ENCODE data around the gene OTOF.
A peak's percentile ranks its signal among the peaks of the same experiment; 100 is the strongest.

DNA sequence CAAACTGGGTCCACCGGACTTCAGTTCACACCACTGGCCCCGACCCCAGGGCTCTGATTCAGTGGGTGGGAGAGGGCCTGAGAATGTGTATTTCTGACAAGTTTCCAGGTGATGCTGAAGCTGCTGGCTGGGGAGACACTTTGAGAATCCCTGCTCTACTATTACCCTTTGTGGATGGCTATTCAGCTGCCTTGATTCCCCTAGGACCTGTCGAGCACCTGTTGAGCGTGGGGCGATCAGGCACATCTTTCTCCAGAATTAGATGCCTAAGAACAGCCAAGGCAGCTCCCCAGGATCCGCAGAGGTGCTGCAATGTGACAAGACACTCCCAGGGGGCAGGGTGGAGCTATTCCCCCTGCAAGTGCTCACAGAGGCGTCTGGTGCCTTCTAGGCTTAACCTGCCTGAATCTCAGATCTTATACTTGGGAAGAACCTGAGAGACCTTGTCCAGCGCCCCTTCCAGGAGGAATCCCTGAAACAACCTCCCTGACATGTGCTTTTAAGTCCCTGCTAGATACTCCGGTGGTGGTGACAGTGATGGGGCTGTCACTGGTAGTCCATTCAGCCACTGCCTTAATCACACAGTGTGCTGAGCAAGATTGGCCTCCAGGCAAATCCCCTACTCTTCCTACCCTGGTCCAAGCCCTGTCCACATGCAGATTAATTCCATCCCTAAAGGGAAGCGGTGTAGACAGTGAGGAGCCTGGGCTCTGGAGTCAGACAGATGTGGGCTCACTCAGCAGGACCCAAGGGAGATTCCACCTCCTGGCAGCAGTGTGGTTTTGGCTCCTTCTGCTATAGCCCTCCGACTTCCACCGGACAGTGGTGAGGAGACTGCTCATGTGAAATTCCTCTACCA is 43.4 kb upstream of the OTOF start:
- TF ChIP-seq, protein P1, sequence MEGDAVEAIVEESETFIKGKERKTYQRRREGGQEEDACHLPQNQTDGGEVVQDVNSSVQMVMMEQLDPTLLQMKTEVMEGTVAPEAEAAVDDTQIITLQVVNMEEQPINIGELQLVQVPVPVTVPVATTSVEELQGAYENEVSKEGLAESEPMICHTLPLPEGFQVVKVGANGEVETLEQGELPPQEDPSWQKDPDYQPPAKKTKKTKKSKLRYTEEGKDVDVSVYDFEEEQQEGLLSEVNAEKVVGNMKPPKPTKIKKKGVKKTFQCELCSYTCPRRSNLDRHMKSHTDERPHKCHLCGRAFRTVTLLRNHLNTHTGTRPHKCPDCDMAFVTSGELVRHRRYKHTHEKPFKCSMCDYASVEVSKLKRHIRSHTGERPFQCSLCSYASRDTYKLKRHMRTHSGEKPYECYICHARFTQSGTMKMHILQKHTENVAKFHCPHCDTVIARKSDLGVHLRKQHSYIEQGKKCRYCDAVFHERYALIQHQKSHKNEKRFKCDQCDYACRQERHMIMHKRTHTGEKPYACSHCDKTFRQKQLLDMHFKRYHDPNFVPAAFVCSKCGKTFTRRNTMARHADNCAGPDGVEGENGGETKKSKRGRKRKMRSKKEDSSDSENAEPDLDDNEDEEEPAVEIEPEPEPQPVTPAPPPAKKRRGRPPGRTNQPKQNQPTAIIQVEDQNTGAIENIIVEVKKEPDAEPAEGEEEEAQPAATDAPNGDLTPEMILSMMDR (conservative IDR thresholded peaks at IDR 0.05; ENCODE audit: low read depth, low read length): peak; percentile 47
- TF ChIP-seq EZH2 (IDR thresholded peaks at IDR 0.05; ENCODE audit: borderline replicate concordance, low read depth, low read length, poor library complexity, severe bottlenecking): no peak

All from A673 (cell line).